Measurements from ENCODE around the gene CCDC91.

Gene CCDC91

GRCh38 chr12:28539691-28540323 is 349.6 kb downstream of the CCDC91 start:
- Mint-ChIP-seq H3K27ac (no peak overlapping the region), H3K36me3 (ENCODE audit: insufficient read depth) (no peaks in the 10 kb centered on the region), H3K4me1 (ENCODE audit: low read depth in 2 of 2) (peaks cover 13 to 22% of the 10 kb centered on the region in 2 donors), H3K27me3 (no peaks in the 10 kb centered on the region), H3K9me3 (no peaks in the 10 kb centered on the region), H3K4me3 (no peak overlapping the region)
- ATAC-seq (replicated peaks) (no peak), DNase-seq (no peak)

- H3K27ac Mint-ChIP-seq: no peak overlapping the region
- no peaks in the 10 kb centered on the region for H3K27me3 Mint-ChIP-seq
- no peaks in the 10 kb centered on the region for H3K36me3 Mint-ChIP-seq (ENCODE audit: insufficient read depth)
- H3K9me3 Mint-ChIP-seq: no peaks in the 10 kb centered on the region
- H3K4me1 Mint-ChIP-seq (ENCODE audit: low read depth in 2 of 2): peaks cover 13 to 22% of the 10 kb centered on the region in 2 donors
- H3K4me3 Mint-ChIP-seq: no peak overlapping the region
- DNase-seq: no peak
- no peak for ATAC-seq (replicated peaks)
These were observed 350.1 kb downstream of the CCDC91 start for GRCh38 chr12:28540324-28540714.

- DNase-seq: peak in 1 of 3 experiments; percentile 5
- Mint-ChIP-seq H3K27me3 (no peaks in the 10 kb centered on the region), H3K9me3 (no peaks in the 10 kb centered on the region), H3K4me3 (peak overlapping the region; percentile 63 to 68), H3K36me3 (ENCODE audit: insufficient read depth) (no peaks in the 10 kb centered on the region), H3K4me1 (ENCODE audit: low read depth in 2 of 2) (peaks cover 13 to 22% of the 10 kb centered on the region in 2 donors), H3K27ac (peak overlapping the region; percentile 77 to 96)
- peak; percentile 66 for ATAC-seq (replicated peaks)
These were observed 353.0 kb downstream of the CCDC91 start for GRCh38 chr12:28543021-28543890.

GRCh38 chr12:28550757-28551704 is 360.8 kb downstream of the CCDC91 start:
- Mint-ChIP-seq H3K27me3 (no peaks in the 10 kb centered on the region), H3K9me3 (no peaks in the 10 kb centered on the region), H3K4me3 (no peak overlapping the region), H3K27ac (no peak overlapping the region), H3K36me3 (ENCODE audit: insufficient read depth) (no peaks in the 10 kb centered on the region), H3K4me1 (ENCODE audit: low read depth in 2 of 2) (no peaks in the 10 kb centered on the region)
- no peak for DNase-seq
- no peak for ATAC-seq (replicated peaks)

- H3K4me1 Mint-ChIP-seq (ENCODE audit: low read depth in 2 of 2): no peaks in the 10 kb centered on the region
- H3K4me3 Mint-ChIP-seq: no peak overlapping the region
- DNase-seq (no peak), ATAC-seq (replicated peaks) (no peak)
- no peak overlapping the region for H3K27ac Mint-ChIP-seq
- H3K27me3 Mint-ChIP-seq: no peaks in the 10 kb centered on the region
- no peaks in the 10 kb centered on the region for H3K9me3 Mint-ChIP-seq
- no peaks in the 10 kb centered on the region for H3K36me3 Mint-ChIP-seq (ENCODE audit: insufficient read depth)
These were observed 362.2 kb downstream of the CCDC91 start for GRCh38 chr12:28552251-28552970.

GRCh38 chr12:28555748-28556147 is 365.5 kb downstream of the CCDC91 start:
- H3K4me3 Mint-ChIP-seq: no peak overlapping the region
- H3K9me3 Mint-ChIP-seq: peaks cover 0 to 7% of the 10 kb centered on the region in 2 donors
- peak overlapping the region in 1 of 2 donors; percentile 16 for H3K27ac Mint-ChIP-seq
- H3K4me1 Mint-ChIP-seq (ENCODE audit: low read depth in 2 of 2): no peaks in the 10 kb centered on the region
- no peaks in the 10 kb centered on the region for H3K27me3 Mint-ChIP-seq
- DNase-seq (no peak), ATAC-seq (replicated peaks) (no peak)
- H3K36me3 Mint-ChIP-seq (ENCODE audit: insufficient read depth): no peaks in the 10 kb centered on the region

- H3K4me1 Mint-ChIP-seq (ENCODE audit: low read depth in 2 of 2): no peaks in the 10 kb centered on the region
- no peaks in the 10 kb centered on the region for H3K27me3 Mint-ChIP-seq
- no peak overlapping the region for H3K4me3 Mint-ChIP-seq
- ATAC-seq (replicated peaks) (no peak), DNase-seq (no peak)
- H3K9me3 Mint-ChIP-seq: peaks cover 0 to 7% of the 10 kb centered on the region in 2 donors
- no peak overlapping the region for H3K27ac Mint-ChIP-seq
- H3K36me3 Mint-ChIP-seq (ENCODE audit: insufficient read depth): no peaks in the 10 kb centered on the region
These were observed 368.0 kb downstream of the CCDC91 start for GRCh38 chr12:28558250-28558649.

GRCh38 chr12:28563286-28563685 is 373.0 kb downstream of the CCDC91 start:
- H3K36me3 Mint-ChIP-seq (ENCODE audit: insufficient read depth): peaks cover 2% of the 10 kb centered on the region
- H3K4me1 Mint-ChIP-seq (ENCODE audit: low read depth in 2 of 2): no peaks in the 10 kb centered on the region
- H3K4me3 Mint-ChIP-seq: no peak overlapping the region
- ATAC-seq (replicated peaks) (no peak), DNase-seq (no peak)
- H3K9me3 Mint-ChIP-seq: peaks cover 0 to 7% of the 10 kb centered on the region in 2 donors
- H3K27ac Mint-ChIP-seq: no peak overlapping the region
- H3K27me3 Mint-ChIP-seq: no peaks in the 10 kb centered on the region

- DNase-seq: no peak
- Mint-ChIP-seq H3K27me3 (no peaks in the 10 kb centered on the region), H3K27ac (no peak overlapping the region), H3K9me3 (peaks cover 0 to 4% of the 10 kb centered on the region in 2 donors), H3K36me3 (ENCODE audit: insufficient read depth) (peaks cover 2% of the 10 kb centered on the region), H3K4me1 (ENCODE audit: low read depth in 2 of 2) (no peaks in the 10 kb centered on the region), H3K4me3 (no peak overlapping the region)
- no peak for ATAC-seq (replicated peaks)
These were observed 373.7 kb downstream of the CCDC91 start for GRCh38 chr12:28563936-28564335.

- no peaks in the 10 kb centered on the region for H3K27me3 Mint-ChIP-seq
- H3K9me3 Mint-ChIP-seq: no peaks in the 10 kb centered on the region
- no peaks in the 10 kb centered on the region for H3K4me1 Mint-ChIP-seq (ENCODE audit: low read depth in 2 of 2)
- H3K36me3 Mint-ChIP-seq (ENCODE audit: insufficient read depth): peaks cover 2% of the 10 kb centered on the region
- H3K27ac Mint-ChIP-seq: no peak overlapping the region
- DNase-seq: no peak
- no peak for ATAC-seq (replicated peaks)
- no peak overlapping the region for H3K4me3 Mint-ChIP-seq
These were observed 377.9 kb downstream of the CCDC91 start for GRCh38 chr12:28568118-28568517.

- no peak overlapping the region for H3K27ac Mint-ChIP-seq
- H3K4me3 Mint-ChIP-seq: no peak overlapping the region
- no peaks in the 10 kb centered on the region for H3K9me3 Mint-ChIP-seq
- no peaks in the 10 kb centered on the region for H3K27me3 Mint-ChIP-seq
- no peak for ATAC-seq (replicated peaks)
- H3K4me1 Mint-ChIP-seq (ENCODE audit: low read depth in 2 of 2): no peaks in the 10 kb centered on the region
- H3K36me3 Mint-ChIP-seq (ENCODE audit: insufficient read depth): peaks cover 2% of the 10 kb centered on the region
- DNase-seq: no peak
These were observed 378.4 kb downstream of the CCDC91 start for GRCh38 chr12:28568704-28569103.

GRCh38 chr12:28569698-28570411 is 379.6 kb downstream of the CCDC91 start:
- no peak for DNase-seq
- ATAC-seq (replicated peaks): no peak
- no peaks in the 10 kb centered on the region for H3K9me3 Mint-ChIP-seq

More at GRCh38 chr12:28569698-28570411, 379.6 kb downstream of the CCDC91 start:
- Mint-ChIP-seq H3K27me3 (no peaks in the 10 kb centered on the region), H3K27ac (no peak overlapping the region), H3K4me3 (no peak overlapping the region), H3K36me3 (ENCODE audit: insufficient read depth) (peaks cover 2% of the 10 kb centered on the region), H3K4me1 (ENCODE audit: low read depth in 2 of 2) (no peaks in the 10 kb centered on the region)

Measured in effector memory CD8-positive, alpha-beta T cell (primary cell).